Common myeloid progenitor, CD34-positive (primary cell): ENCODE measurements around the gene HEBP2.

Experiments used
- CTCF ChIA-PET: fragments of 350-600 bp; sonication (Branson Sonifier 250); formaldehyde crosslinking; loops from one replicate; lab custom pipeline; 2021; ENCODE audit warnings: antibody characterized with exemption; lab: Charles Lee
- POLR2A ChIA-PET: fragments of 350-600 bp; sonication (Branson Sonifier 250); formaldehyde crosslinking; loops from one replicate; lab custom pipeline; 2021; ENCODE audit warnings: antibody characterized with exemption; lab: Charles Lee
- DNase-seq, 3 donors: peaks; one replicate each; pipeline versions ENCODE4 v3.0.0 to v3.0.0-alpha.2; 2013
- H3K27ac ChIP-seq, 2 experiments: 1 replicate in 1 of 2; 2 replicates in 1 of 2; pipeline ENCODE4 v1.7.0; 2013; ENCODE audit warnings: inconsistent platforms in 2 of 2, low read length in 2 of 2, mild to moderate bottlenecking in 2 of 2, low read depth in 1 of 2, moderate library complexity in 1 of 2; ENCODE audit not compliant: severe bottlenecking in 2 of 2, insufficient read depth in 1 of 2, poor library complexity in 1 of 2
- H3K27me3 ChIP-seq, 5 experiments: replicated peaks in 2 of 5; 1 replicate in 3 of 5; 2 replicates in 2 of 5; pipeline versions ENCODE4 v1.6.1 to v1.7.0; 2013; ENCODE audit warnings: low read length in 4 of 5, mild to moderate bottlenecking in 2 of 5, moderate library complexity in 2 of 5, inconsistent platforms in 1 of 5; ENCODE audit not compliant: insufficient read depth in 5 of 5, control insufficient read depth in 4 of 5
- H3K36me3 ChIP-seq, 4 experiments: 1 replicate in 2 of 4; 2 replicates in 2 of 4; pipeline versions ENCODE4 v1.6.1 to v1.7.0; 2013; ENCODE audit warnings: low read length in 3 of 4, control low read depth in 1 of 4, mild to moderate bottlenecking in 1 of 4; ENCODE audit not compliant: control insufficient read depth in 4 of 4, insufficient read depth in 4 of 4
- H3K4me1 ChIP-seq, 4 experiments: 1 replicate in 3 of 4; 2 replicates in 1 of 4; pipeline versions ENCODE4 v1.6.1 to v1.7.1; 2013; ENCODE audit warnings: low read length in 3 of 4, mild to moderate bottlenecking in 3 of 4, control low read depth in 1 of 4, inconsistent platforms in 1 of 4, moderate library complexity in 1 of 4; ENCODE audit not compliant: control insufficient read depth in 4 of 4, insufficient read depth in 4 of 4; ENCODE audit errors: control extremely low read depth in 1 of 4
- H3K4me3 ChIP-seq, 7 experiments: 1 replicate in 4 of 7; 2 replicates in 3 of 7; pipeline versions ENCODE4 v1.5.1 to v1.7.0; 2013; ENCODE audit warnings: mild to moderate bottlenecking in 7 of 7, low read length in 6 of 7, moderate library complexity in 6 of 7, inconsistent platforms in 2 of 7, low read depth in 2 of 7, control low read depth in 1 of 7; ENCODE audit not compliant: insufficient read depth in 4 of 7, control insufficient read depth in 1 of 7; ENCODE audit errors: extremely low read depth in 1 of 7
- H3K9me3 ChIP-seq, 5 experiments: 1 replicate in 4 of 5; 2 replicates in 1 of 5; pipeline versions ENCODE4 v1.6.1 to v1.7.1; 2013; ENCODE audit warnings: low read length in 4 of 5, mild to moderate bottlenecking in 2 of 5, inconsistent platforms in 1 of 5, low read depth in 1 of 5, moderate library complexity in 1 of 5; ENCODE audit not compliant: control insufficient read depth in 4 of 5, insufficient read depth in 2 of 5; ENCODE audit errors: control extremely low read depth in 1 of 5
- WGBS: methylation state at CpG from one replicate; pipeline ENCODE4 v1.1.5; 2013; ENCODE audit not compliant: insufficient coverage; 5-methylcytosine and 5-hydroxymethylcytosine counted together

The HEBP2 gene

DNA sequence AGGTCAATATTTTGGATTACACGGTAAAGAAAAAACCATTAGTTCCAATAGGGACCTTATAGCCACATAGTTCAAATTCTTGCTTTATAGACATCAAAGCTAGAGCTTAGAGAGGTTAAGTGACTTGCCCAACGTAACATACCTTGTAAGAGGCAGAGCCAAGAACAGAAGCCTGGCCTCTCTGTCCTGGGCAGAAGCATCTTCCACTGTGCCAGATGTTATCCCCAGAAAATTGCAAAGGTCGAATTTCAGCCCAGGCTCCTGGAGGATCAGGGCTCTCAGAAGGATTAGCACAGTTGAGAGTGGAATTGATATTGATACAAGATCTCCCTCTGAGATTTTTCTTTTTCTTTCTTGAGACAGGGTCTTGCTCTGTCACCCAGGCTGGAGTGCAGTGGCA is 20.2 kb upstream of the HEBP2 start:
- Histone ChIP-seq H3K4me3 (no peak overlapping the region), H3K36me3 (no peaks in the 10 kb centered on the region), H3K27ac (no peak overlapping the region), H3K4me1 (no peaks in the 10 kb centered on the region), H3K9me3 (no peaks in the 10 kb centered on the region), H3K27me3 (no peaks in the 10 kb centered on the region)
- no peak for DNase-seq
- POLR2A ChIA-PET: no interaction called here
- CTCF ChIA-PET: interaction anchor here (1.4 kb wide), 1 partner anchor 10 kb away, joined by 3 read pairs; no protein-coding TSS in a partner anchor
- WGBS: 100% methylated on average over 1 of the region's 3 CpGs

DNA sequence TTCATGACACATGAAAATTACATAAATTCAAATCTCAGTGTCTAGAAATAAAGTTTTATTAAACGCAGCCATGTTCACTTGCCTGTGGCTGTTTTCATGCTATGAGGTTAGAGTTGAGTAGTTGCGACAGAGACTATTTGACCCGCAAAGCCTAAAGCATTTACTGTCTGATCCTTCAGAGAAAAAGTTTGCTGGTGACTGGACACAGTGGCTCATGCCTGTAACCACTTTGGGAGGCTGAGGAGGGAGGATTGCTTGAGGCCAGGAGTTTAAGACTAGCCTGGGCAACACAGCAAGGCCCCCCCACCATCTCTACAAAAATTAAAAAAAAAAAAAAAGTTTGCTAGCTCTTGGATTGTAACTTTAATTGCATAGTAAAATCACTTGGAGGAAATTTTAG is 17.1 kb upstream of the HEBP2 start:
- H3K4me3 ChIP-seq: no peak overlapping the region
- no peak overlapping the region for H3K27ac ChIP-seq
- H3K27me3 ChIP-seq: no peaks in the 10 kb centered on the region
- ChIA-PET CTCF (no interaction called here), POLR2A (no interaction called here)
- 100% methylated on average over 2 of the region's 3 CpGs for WGBS
- no peaks in the 10 kb centered on the region for H3K9me3 ChIP-seq
- DNase-seq: no peak
- H3K4me1 ChIP-seq: no peaks in the 10 kb centered on the region
- no peaks in the 10 kb centered on the region for H3K36me3 ChIP-seq

DNA sequence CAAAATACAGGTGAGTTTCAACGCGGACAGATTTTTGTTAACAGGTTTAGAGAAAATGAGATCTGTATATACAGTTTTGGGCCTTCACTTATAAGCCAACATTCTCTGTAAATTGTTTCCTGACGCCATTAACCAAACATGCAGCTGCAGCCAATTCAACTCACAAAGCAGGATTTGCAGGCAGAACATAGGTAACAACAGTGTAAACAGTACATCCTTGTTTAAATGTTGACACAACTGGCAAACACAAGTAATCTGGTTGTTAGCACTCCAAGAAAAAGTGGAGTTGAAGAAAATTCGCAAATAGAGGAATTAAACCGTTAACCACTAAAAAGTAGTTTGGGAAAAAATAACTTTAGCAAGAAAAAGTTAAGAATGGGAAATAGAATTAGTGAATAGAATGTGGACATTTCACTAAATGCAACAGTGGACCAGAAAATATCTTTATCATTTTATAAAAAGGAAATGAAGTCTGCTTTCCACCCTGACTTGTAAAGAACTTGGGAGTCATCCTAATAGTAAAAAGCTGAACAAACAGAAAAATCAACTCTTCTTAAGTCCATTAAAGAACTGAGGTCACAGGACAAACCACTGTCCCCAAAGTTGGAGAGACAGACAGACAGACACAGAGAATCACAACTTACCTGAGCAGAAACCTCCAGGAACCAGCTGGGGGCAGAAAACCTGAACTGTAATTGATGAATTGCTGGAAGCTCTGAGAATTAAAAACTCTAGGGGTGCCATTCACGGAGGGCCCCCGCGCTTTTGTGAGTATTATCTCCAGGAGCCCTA is 16.2 kb upstream of the HEBP2 start:
- Histone ChIP-seq H3K27ac (no peak overlapping the region), H3K4me1 (no peaks in the 10 kb centered on the region), H3K27me3 (no peaks in the 10 kb centered on the region), H3K4me3 (no peak overlapping the region), H3K36me3 (no peaks in the 10 kb centered on the region), H3K9me3 (no peaks in the 10 kb centered on the region)
- ChIA-PET CTCF (no interaction called here), POLR2A (no interaction called here)
- 94% methylated on average over 7 of the region's 8 CpGs for WGBS
- no peak for DNase-seq

DNA sequence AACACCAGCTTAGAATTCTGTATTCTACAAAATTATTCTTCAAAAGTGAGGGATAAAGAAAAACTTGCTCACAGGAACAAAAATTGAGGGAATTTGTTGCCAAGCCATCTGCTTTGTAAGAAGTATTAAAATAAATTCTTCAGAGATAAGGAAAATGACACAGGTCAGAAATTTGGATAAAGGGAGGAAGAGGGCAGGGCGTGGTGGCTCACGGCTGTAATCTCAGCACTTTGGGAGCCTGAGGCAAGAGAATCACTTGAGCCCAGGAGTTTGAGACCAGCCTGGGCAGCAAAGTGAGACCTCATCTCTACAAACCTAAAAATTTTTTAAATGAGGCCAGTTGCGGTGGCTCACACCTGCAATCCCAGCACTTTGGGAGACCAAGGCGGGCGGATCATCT is 14.5 kb upstream of the HEBP2 start:
- no peak overlapping the region for H3K4me3 ChIP-seq
- no peaks in the 10 kb centered on the region for H3K27me3 ChIP-seq
- CTCF ChIA-PET: no interaction called here
- H3K36me3 ChIP-seq: no peaks in the 10 kb centered on the region
- no peak for DNase-seq
- H3K9me3 ChIP-seq: no peaks in the 10 kb centered on the region
- POLR2A ChIA-PET: no interaction called here
- H3K4me1 ChIP-seq: peaks cover 0 to 6% (median 0%) of the 10 kb centered on the region in 4 experiments
- whole genome bisulfite sequencing: 97% methylated on average over 5 of the region's 5 CpGs
- no peak overlapping the region for H3K27ac ChIP-seq

DNA sequence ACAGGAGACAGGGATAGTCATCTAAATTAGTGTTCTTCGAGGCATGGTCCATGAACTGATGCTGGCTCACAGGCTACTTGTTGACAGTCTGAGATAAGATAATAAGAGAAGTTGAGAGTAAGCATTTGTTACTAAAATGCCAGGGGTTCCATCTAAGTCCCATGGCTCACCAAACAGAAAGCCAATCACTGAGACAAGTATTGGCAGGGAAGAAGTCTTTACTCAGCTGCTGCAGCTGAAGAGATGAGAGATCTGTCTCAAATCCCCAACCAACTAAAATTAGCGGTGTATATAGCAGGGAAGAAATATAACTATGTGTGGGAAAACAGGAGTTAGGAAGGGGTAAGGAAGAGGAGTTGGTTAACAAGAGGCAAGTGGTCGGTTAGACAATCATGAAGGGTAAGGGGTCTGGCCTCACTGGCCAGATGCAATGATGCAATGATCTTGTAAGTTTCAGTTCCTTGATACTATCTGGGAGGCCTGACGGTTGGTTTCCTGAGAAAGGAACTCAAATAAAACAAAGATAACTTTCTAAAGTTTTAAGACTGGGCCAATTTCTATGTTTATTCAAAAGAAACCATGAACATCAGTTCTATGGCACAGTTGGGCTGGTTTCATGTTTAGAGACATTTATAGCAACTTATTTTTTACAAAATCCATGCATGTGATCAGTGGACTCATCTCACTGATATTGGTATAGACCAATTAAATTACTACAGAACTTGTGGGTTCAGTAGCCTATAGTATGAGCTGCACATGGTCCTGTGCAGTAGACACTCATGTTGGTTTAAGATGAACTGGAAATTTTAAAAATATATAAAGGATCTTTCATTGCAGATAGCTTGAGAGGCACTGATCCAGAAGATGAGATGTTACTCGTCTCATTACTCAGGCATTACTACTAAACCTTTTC is 9.9 kb upstream of the HEBP2 start:
- POLR2A ChIA-PET: no interaction called here
- no peak overlapping the region for H3K4me3 ChIP-seq
- 50% methylated on average over 3 of the region's 5 CpGs for WGBS
- no peak for DNase-seq
- H3K9me3 ChIP-seq: no peaks in the 10 kb centered on the region
- H3K27me3 ChIP-seq: no peaks in the 10 kb centered on the region
- peaks cover 0 to 6% (median 0%) of the 10 kb centered on the region in 4 experiments for H3K4me1 ChIP-seq
- CTCF ChIA-PET: interaction anchor here (0.9 to 2.2 kb wide), 2 partner anchors 9 to 11 kb away, joined by 3 to 11 read pairs; partner anchors contain the start of gene HEBP2
- no peak overlapping the region for H3K27ac ChIP-seq
- H3K36me3 ChIP-seq: no peaks in the 10 kb centered on the region

DNA sequence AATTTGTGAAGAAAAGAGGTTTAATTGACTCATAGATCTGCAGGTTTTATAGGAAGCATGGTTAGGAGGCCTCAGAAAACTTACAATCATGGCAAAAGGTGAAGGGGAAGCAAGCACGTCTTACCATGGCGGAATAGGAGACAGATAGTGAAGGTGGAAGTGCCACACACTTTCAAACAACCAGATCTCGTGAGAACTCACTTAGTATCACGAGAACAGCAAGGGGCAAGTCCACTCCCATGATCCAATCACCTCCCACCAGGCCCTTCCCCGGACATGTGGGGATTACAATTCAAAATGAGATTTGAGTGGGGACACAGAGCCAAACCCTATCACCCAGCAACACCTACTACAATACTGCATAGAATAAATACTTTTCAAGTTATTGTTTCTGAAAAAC is 7.3 kb upstream of the HEBP2 start:
- no peak overlapping the region for H3K27ac ChIP-seq
- peaks cover 0 to 8% (median 0%) of the 10 kb centered on the region in 4 experiments for H3K4me1 ChIP-seq
- H3K36me3 ChIP-seq: no peaks in the 10 kb centered on the region
- no peaks in the 10 kb centered on the region for H3K27me3 ChIP-seq
- ChIA-PET CTCF (no interaction called here), POLR2A (no interaction called here)
- H3K4me3 ChIP-seq: no peak overlapping the region
- DNase-seq: no peak
- H3K9me3 ChIP-seq: no peaks in the 10 kb centered on the region
- WGBS: 100% methylated on average over 2 of the region's 5 CpGs
